ENCODE results near the gene SNX32. TPM values are rescaled to one million over a fixed set of nuclear protein-coding genes. Genes with fewer than 3 reads are reported as not detected.

Gene SNX32
- total and polyA plus RNA-seq, 2 of the 13 experiments (the other 11 are each of a cell fraction or from before 2014, with no cell fraction given), result 0.09 to 0.34 TPM

- Histone ChIP-seq H3K27ac (ENCODE audit: extremely low read length, insufficient read depth, low read length) (no peak overlapping the region), H3K4me3 (replicated peaks in 1 of 3; ENCODE audit: insufficient read depth in 1 of 3, low read depth in 2 of 3, low read length in 3 of 3) (no peak overlapping the region), H3K79me2 (ENCODE audit: insufficient read depth, low read length) (no peaks in the 10 kb centered on the region), H3K4me2 (ENCODE audit: low read depth, low read length) (no peak overlapping the region), H2AFZ (ENCODE audit: low read length) (no peak overlapping the region), H4K20me1 (ENCODE audit: insufficient read depth, low read length) (no peaks in the 10 kb centered on the region), H3K9ac (ENCODE audit: insufficient read depth, low read depth, low read length) (no peak overlapping the region), H3K36me3 (replicated peaks in 1 of 2; ENCODE audit: control insufficient read depth in 1 of 2, insufficient read depth in 2 of 2, low read length in 2 of 2) (no peaks in the 10 kb centered on the region), H3K9me3 (ENCODE audit: low read length) (no peaks in the 10 kb centered on the region), H3K4me1 (ENCODE audit: insufficient read depth, low read length) (no peaks in the 10 kb centered on the region), H3K27me3 (ENCODE audit: control insufficient read depth in 1 of 2, insufficient read depth in 2 of 2, low read length in 2 of 2) (peaks cover 11 to 60% of the 10 kb centered on the region in 2 experiments; a peak in 4 of 5 replicates)
- no TSS peak for BruUV-seq (replicated peaks)
- DNase-seq (ENCODE audit: low spot score) (no peak), FAIRE-seq (no peak), ATAC-seq (peak; percentile 44)
- TF ChIP-seq MEIS1 (CRISPR knock-in tag; IDR thresholded peaks at IDR 0.05; ENCODE audit: borderline replicate concordance) (no peak), MED1 (CRISPR knock-in tag; IDR thresholded peaks at IDR 0.05) (no peak)
- intact Hi-C loops (cut with micrococcal nuclease; ENCODE audit: unreplicated experiment) (no loop called here), in situ Hi-C loops (cut with HindIII; ENCODE audit: extremely low pct_ligation_motif_present, low pct_unique_long_range_greater_than_20kb) (no loop called here)
- 29% methylated on average over 8 of the region's 9 CpGs for WGBS (ENCODE audit: low lambda C conversion rate)
- ChIA-PET POLR2A (interaction anchor here (0.9 kb wide), 1 partner anchor 97 kb away, joined by 3 read pairs; the partner anchor contains the start of gene KAT5), CTCF (ENCODE audit: low intra/inter-chr PET ratio, low total read pairs) (interaction anchor here (1.1 kb wide), 1 partner anchor 75 kb away, joined by 3 read pairs; no protein-coding TSS in a partner anchor)
These were observed 24.3 kb upstream of the SNX32 start for GRCh38 chr11:65809496-65809895.

GRCh38 chr11:65810046-65810868 lies 23.5 kb upstream of the SNX32 start:
- Histone ChIP-seq H3K4me3 (replicated peaks in 1 of 3; ENCODE audit: insufficient read depth in 1 of 3, low read depth in 2 of 3, low read length in 3 of 3) (no peak overlapping the region), H3K4me2 (ENCODE audit: low read depth, low read length) (no peak overlapping the region), H3K4me1 (ENCODE audit: insufficient read depth, low read length) (no peaks in the 10 kb centered on the region), H3K27me3 (ENCODE audit: control insufficient read depth in 1 of 2, insufficient read depth in 2 of 2, low read length in 2 of 2) (peaks cover 11 to 60% of the 10 kb centered on the region in 2 experiments; a peak in 4 of 5 replicates), H3K79me2 (ENCODE audit: insufficient read depth, low read length) (no peaks in the 10 kb centered on the region), H2AFZ (ENCODE audit: low read length) (no peak overlapping the region), H3K9me3 (ENCODE audit: low read length) (no peaks in the 10 kb centered on the region), H3K27ac (ENCODE audit: extremely low read length, insufficient read depth, low read length) (no peak overlapping the region), H3K9ac (ENCODE audit: insufficient read depth, low read depth, low read length) (no peak overlapping the region), H4K20me1 (ENCODE audit: insufficient read depth, low read length) (no peaks in the 10 kb centered on the region), H3K36me3 (replicated peaks in 1 of 2; ENCODE audit: control insufficient read depth in 1 of 2, insufficient read depth in 2 of 2, low read length in 2 of 2) (no peaks in the 10 kb centered on the region)
- no TSS peak for BruUV-seq (replicated peaks)
- ATAC-seq (peak; percentile 66), DNase-seq (ENCODE audit: low spot score) (peak; percentile 27), FAIRE-seq (no peak)
- TF ChIP-seq MNT (IDR thresholded peaks at IDR 0.05), result peak; percentile 62
- TF ChIP-seq ZNF589 (CRISPR knock-in tag; conservative IDR thresholded peaks at IDR 0.05), result no peak
- TF ChIP-seq PITX1 (CRISPR knock-in tag; IDR thresholded peaks at IDR 0.05), result no peak
- TF ChIP-seq STAG1 (CRISPR knock-in tag; IDR thresholded peaks at IDR 0.05), result peak; percentile 63
- 0 out of 2 replicates have a peak, but pooled peaks have one; percentile 13 for TF ChIP-seq TARDBP (CRISPR knock-in tag; IDR thresholded peaks at IDR 0.05)
- TF ChIP-seq CTCF (CRISPR knock-in tag; IDR thresholded peaks at IDR 0.05), result peak; percentile 56
- TF ChIP-seq NONO (IDR thresholded peaks at IDR 0.05), result no peak
- TF ChIP-seq NONO (CRISPR knock-in tag; conservative IDR thresholded peaks at IDR 0.05), result 0 out of 2 replicates have a peak, but pooled peaks have one; percentile 34
- no peak for TF ChIP-seq ZNF761 (CRISPR knock-in tag; conservative IDR thresholded peaks at IDR 0.05)
- POLR2A ChIA-PET, result interaction anchor here (0.9 kb wide), 1 partner anchor 98 kb away, joined by 3 read pairs; the partner anchor contains the start of gene KAT5
- in situ Hi-C loops (cut with HindIII; ENCODE audit: extremely low pct_ligation_motif_present, low pct_unique_long_range_greater_than_20kb) (loop anchor here (10.0 kb wide), 1 partner anchor 95 kb away; the partner anchor contains the start of gene KAT5), intact Hi-C loops (cut with micrococcal nuclease; ENCODE audit: unreplicated experiment) (no loop called here)
- WGBS (ENCODE audit: low lambda C conversion rate), result 74% methylated on average over 23 of the region's 23 CpGs
- CTCF ChIA-PET (ENCODE audit: low intra/inter-chr PET ratio, low total read pairs), result interaction anchor here (1.1 kb wide), 1 partner anchor 75 kb away, joined by 3 read pairs; no protein-coding TSS in a partner anchor
